Endothelial cell (in vitro differentiated cells): Measurements from ENCODE around the gene FBXO21. TPM values are rescaled to one million over a fixed set of nuclear protein-coding genes. Genes with fewer than 3 reads are reported as not detected.

Experiments used
- DNase-seq: peaks from one replicate; pipeline ENCODE4 v3.0.0; 2021; ENCODE audit warnings: low spot score
- H3K27ac Mint-ChIP-seq: one replicate; pipeline ENCODE4 v1.8.0; 2021; ENCODE audit warnings: mixed read lengths, inconsistent platforms; ENCODE audit not compliant: unreplicated experiment
- H3K27me3 Mint-ChIP-seq: one replicate; pipeline ENCODE4 v1.8.0; 2021; ENCODE audit warnings: mild to moderate bottlenecking, moderate library complexity, mixed read lengths, inconsistent platforms; ENCODE audit not compliant: unreplicated experiment
- H3K36me3 Mint-ChIP-seq: one replicate; pipeline ENCODE4 v1.8.0; 2021; ENCODE audit warnings: mild to moderate bottlenecking, low read depth, mixed read lengths, inconsistent platforms; ENCODE audit not compliant: unreplicated experiment
- H3K4me1 Mint-ChIP-seq: one replicate; pipeline ENCODE4 v1.8.0; 2021; ENCODE audit warnings: mild to moderate bottlenecking, mixed read lengths, inconsistent platforms; ENCODE audit not compliant: unreplicated experiment
- H3K4me3 Mint-ChIP-seq: one replicate; pipeline ENCODE4 v1.8.0; 2021; ENCODE audit warnings: mild to moderate bottlenecking, mixed read lengths, inconsistent platforms; ENCODE audit not compliant: unreplicated experiment
- H3K9me3 Mint-ChIP-seq: one replicate; pipeline ENCODE4 v1.8.0; 2021; ENCODE audit warnings: mixed read lengths, inconsistent platforms; ENCODE audit not compliant: unreplicated experiment
- CTCF ChIP-seq: fragments of 200-600 bp; sonication (generic); IDR thresholded peaks from one replicate; pipeline ENCODE4 v1.5.0; 2021; ENCODE audit warnings: antibody characterized with exemption; ENCODE audit not compliant: unreplicated experiment
- total RNA-seq: library from RNA; stranded (reverse); fragmentation: NEBNext Ultra II Directional; extraction: Animal tissue kit (Norgen Biotek cat#: 25700); gene quantifications from one replicate; pipeline ENCODE4 v1.2.1, GENCODE V29; 2021; ENCODE audit not compliant: unreplicated experiment

FBXO21 gene
- total RNA-seq, 1 donor from 2014 or later = 44.7 TPM

GRCh38 chr12:117210266-117210918 is 20.1 kb upstream of the FBXO21 start:
- Mint-ChIP-seq H3K27me3 (peaks cover 3% of the 10 kb centered on the region), H3K9me3 (no peaks in the 10 kb centered on the region)
- no peak for TF ChIP-seq CTCF

GRCh38 chr12:117209626-117210025 is 19.4 kb upstream of the FBXO21 start:
- no peak for TF ChIP-seq CTCF

More at GRCh38 chr12:117210266-117210918, 20.1 kb upstream of the FBXO21 start:
- no peaks in the 10 kb centered on the region for H3K4me1 Mint-ChIP-seq
- no peak overlapping the region for H3K27ac Mint-ChIP-seq
- DNase-seq = no peak
- no peak overlapping the region for H3K4me3 Mint-ChIP-seq
- no peaks in the 10 kb centered on the region for H3K36me3 Mint-ChIP-seq

GRCh38 chr12:117208811-117209455 is 18.7 kb upstream of the FBXO21 start:
- Mint-ChIP-seq H3K9me3 (no peaks in the 10 kb centered on the region), H3K36me3 (no peaks in the 10 kb centered on the region), H3K27me3 (peaks cover 1% of the 10 kb centered on the region), H3K4me1 (no peaks in the 10 kb centered on the region), H3K4me3 (no peak overlapping the region), H3K27ac (no peak overlapping the region)
- no peak for DNase-seq
- TF ChIP-seq CTCF = no peak

More at GRCh38 chr12:117209626-117210025, 19.4 kb upstream of the FBXO21 start:
- Mint-ChIP-seq H3K4me1 (no peaks in the 10 kb centered on the region), H3K27me3 (peaks cover 3% of the 10 kb centered on the region), H3K36me3 (no peaks in the 10 kb centered on the region), H3K9me3 (no peaks in the 10 kb centered on the region), H3K4me3 (no peak overlapping the region), H3K27ac (no peak overlapping the region)
- DNase-seq = no peak

- Mint-ChIP-seq H3K36me3 (no peaks in the 10 kb centered on the region), H3K4me1 (no peaks in the 10 kb centered on the region), H3K27ac (no peak overlapping the region), H3K4me3 (no peak overlapping the region), H3K27me3 (peaks cover 1% of the 10 kb centered on the region), H3K9me3 (no peaks in the 10 kb centered on the region)
- no peak for TF ChIP-seq CTCF
- no peak for DNase-seq
These were observed 17.9 kb upstream of the FBXO21 start for GRCh38 chr12:117208206-117208605.

- H3K36me3 Mint-ChIP-seq = no peaks in the 10 kb centered on the region
These were observed 17.4 kb upstream of the FBXO21 start for GRCh38 chr12:117207675-117208074.

More at GRCh38 chr12:117207675-117208074, 17.4 kb upstream of the FBXO21 start:
- no peaks in the 10 kb centered on the region for H3K4me1 Mint-ChIP-seq
- H3K27ac Mint-ChIP-seq = no peak overlapping the region
- no peaks in the 10 kb centered on the region for H3K9me3 Mint-ChIP-seq
- H3K27me3 Mint-ChIP-seq = peaks cover 1% of the 10 kb centered on the region
- H3K4me3 Mint-ChIP-seq = no peak overlapping the region
- no peak for TF ChIP-seq CTCF
- no peak for DNase-seq
